Kidney epithelial cell (primary cell): Measurements from ENCODE around the gene GTF2A1L. TPM values are rescaled to one million over a fixed set of nuclear protein-coding genes. Genes with fewer than 3 reads are reported as not detected.
"Not testable (repeated sequence)": the region's sequence is repeated elsewhere in the genome, so short reads cannot be mapped to it uniquely, and the experiment has no call there.

Experiments
- DNase-seq: peaks from one replicate; pipeline ENCODE4 v3.0.0-alpha.2; 2010; ENCODE audit warnings: low read depth
- H3K27me3 ChIP-seq: 2 replicates; pipeline ENCODE4 v1.6.0; 2011; ENCODE audit warnings: low read length; ENCODE audit not compliant: control insufficient read depth, insufficient read depth
- H3K36me3 ChIP-seq: 2 replicates; pipeline ENCODE4 v1.5.1; 2011; ENCODE audit warnings: low read length; ENCODE audit not compliant: control insufficient read depth, insufficient read depth
- H3K4me3 ChIP-seq: 2 replicates; pipeline ENCODE4 v1.5.1; 2011; ENCODE audit warnings: low read depth, mild to moderate bottlenecking, control low read depth, low read length
- total RNA-seq: library from RNA; depleted of rRNA; stranded (reverse); fragments of >200 nt; gene quantifications from 2 replicates; pipeline ENCODE4 v1.2.3, GENCODE V29; 2015
- TF ChIP-seq, protein P1 (sequence below): IDR thresholded peaks from 2 replicates; pipeline ENCODE4 v1.5.1; 2011; ENCODE audit warnings: mild to moderate bottlenecking, moderate library complexity, low read length, control low read depth, inconsistent platforms; ENCODE audit not compliant: insufficient read depth, poor library complexity, severe bottlenecking

GTF2A1L gene
- total RNA-seq, 1 donor from 2014 or later: 0.67 TPM

DNA sequence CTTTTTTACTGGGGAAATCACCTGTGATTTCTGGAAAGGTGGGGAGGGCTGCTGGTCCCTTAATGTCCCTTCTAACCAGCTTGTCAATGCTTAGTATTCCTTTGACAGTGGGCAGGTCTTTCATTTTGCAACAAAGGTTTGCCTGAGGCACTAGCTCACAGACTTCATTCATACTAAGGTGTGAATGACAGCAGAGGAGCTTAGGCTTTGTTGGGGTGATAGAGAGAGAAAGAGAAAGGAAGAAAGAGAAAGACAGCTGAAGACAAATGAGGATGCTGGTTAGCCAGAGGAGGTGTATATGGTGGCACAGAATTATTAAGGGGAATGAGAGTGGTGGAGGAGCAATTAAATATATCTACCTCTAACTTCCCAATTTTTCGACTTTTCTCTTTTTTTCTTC, 28.9 kb upstream of the GTF2A1L start:
- DNase-seq: no peak
- Histone ChIP-seq H3K36me3 (no peaks in the 10 kb centered on the region), H3K4me3 (no peak overlapping the region), H3K27me3 (no peaks in the 10 kb centered on the region)
- TF ChIP-seq, protein P1, sequence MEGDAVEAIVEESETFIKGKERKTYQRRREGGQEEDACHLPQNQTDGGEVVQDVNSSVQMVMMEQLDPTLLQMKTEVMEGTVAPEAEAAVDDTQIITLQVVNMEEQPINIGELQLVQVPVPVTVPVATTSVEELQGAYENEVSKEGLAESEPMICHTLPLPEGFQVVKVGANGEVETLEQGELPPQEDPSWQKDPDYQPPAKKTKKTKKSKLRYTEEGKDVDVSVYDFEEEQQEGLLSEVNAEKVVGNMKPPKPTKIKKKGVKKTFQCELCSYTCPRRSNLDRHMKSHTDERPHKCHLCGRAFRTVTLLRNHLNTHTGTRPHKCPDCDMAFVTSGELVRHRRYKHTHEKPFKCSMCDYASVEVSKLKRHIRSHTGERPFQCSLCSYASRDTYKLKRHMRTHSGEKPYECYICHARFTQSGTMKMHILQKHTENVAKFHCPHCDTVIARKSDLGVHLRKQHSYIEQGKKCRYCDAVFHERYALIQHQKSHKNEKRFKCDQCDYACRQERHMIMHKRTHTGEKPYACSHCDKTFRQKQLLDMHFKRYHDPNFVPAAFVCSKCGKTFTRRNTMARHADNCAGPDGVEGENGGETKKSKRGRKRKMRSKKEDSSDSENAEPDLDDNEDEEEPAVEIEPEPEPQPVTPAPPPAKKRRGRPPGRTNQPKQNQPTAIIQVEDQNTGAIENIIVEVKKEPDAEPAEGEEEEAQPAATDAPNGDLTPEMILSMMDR: no peak

DNA sequence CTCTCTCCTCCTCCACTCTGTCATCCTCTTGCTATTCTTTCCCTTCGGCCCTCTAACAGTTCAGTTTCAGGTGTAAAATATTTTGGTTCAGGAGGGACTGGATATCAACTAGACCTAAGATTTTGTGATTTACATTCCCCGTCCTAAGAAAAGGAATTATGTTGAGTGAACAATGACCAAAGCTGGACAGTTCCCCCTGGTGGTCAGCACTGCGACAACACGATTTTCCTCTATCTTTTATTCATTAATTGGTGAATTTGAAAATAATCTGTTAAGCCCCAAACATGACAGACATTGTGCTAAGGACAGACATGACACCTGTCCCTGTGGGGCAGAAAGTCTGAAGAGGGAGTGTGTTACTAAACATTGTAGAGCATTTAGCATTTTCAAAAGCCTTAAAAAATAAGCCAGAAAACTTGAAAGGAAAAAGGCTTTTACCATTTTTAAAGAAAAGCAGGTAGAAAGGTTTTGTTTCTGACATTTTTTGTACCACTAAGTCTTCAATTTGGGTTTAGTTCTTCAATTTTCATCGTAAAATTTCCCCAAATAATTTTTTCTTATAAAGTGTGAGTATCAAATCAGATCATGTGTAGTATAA, 28.4 kb upstream of the GTF2A1L start:
- Histone ChIP-seq H3K4me3 (no peak overlapping the region), H3K36me3 (no peaks in the 10 kb centered on the region), H3K27me3 (no peaks in the 10 kb centered on the region)
- TF ChIP-seq, protein P1: peak; percentile 76
- no peak for DNase-seq

DNA sequence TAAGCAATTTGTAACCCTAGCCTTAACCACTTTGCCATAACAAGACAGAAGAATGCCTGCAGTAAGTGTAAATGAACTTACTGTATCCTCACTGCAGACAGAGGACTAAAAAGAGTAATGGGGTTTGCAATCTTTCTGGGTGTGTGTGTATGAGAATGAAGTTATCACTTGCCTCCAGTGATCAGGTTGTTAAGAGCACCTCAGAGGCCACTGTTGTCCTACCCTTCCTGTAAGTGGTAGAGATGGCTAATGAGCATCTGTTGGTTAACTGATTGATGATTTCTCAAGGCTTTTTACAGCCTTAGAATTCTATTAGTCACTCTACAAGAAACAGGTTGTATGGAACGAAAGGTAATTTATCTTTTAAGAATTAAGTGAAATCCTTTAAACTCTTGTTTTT, 27.6 kb upstream of the GTF2A1L start:
- no peak for DNase-seq

DNA sequence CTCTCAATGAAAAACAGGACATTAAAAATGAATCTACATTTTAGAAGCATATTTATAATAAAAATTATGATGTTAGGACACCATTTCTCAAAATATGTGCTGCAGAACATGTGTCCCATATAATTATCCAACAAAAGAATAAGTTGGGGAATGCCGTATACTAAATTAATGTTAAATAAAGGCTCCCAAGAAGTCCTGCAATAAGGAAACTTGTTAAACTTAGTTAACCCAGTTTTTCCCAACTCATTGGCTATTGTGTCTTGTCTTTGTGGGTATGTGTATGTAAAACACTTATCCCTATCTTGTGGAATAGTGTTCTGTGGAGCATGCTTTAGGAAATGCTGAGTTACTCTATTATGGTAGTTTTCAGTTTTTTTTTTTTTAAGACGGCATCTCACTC, 25.6 kb upstream of the GTF2A1L start:
- TF ChIP-seq, protein P1: no peak
- Histone ChIP-seq H3K4me3 (no peak overlapping the region), H3K27me3 (no peaks in the 10 kb centered on the region), H3K36me3 (no peaks in the 10 kb centered on the region)
- DNase-seq: no peak

More for the DNA sequence above, 27.6 kb upstream of the GTF2A1L start:
- no peak overlapping the region for H3K4me3 ChIP-seq
- TF ChIP-seq, protein P1: no peak
- no peaks in the 10 kb centered on the region for H3K27me3 ChIP-seq
- H3K36me3 ChIP-seq: no peaks in the 10 kb centered on the region

DNA sequence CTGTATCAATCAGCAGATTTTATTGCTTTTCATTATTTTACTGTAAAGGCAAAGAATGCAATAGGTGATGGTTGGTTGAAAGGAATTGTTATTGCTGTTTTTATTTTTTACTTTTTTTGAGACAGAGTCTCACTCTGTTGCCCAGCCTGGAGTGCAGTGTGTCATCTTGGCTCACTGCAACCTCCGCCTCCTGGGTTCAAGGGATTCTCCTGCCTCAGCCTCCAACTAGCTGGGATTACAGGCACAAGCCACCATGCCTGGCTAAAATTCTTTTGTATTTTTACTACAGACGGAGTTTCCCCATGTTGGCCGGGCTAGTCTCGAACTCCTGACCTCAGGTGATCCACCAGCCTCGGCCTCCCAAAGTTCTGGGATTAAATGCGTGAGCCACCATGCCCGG, 20.9 kb upstream of the GTF2A1L start:
- H3K27me3 ChIP-seq, DNase-seq, H3K4me3 ChIP-seq, H3K36me3 ChIP-seq: not testable (repeated sequence)

DNA sequence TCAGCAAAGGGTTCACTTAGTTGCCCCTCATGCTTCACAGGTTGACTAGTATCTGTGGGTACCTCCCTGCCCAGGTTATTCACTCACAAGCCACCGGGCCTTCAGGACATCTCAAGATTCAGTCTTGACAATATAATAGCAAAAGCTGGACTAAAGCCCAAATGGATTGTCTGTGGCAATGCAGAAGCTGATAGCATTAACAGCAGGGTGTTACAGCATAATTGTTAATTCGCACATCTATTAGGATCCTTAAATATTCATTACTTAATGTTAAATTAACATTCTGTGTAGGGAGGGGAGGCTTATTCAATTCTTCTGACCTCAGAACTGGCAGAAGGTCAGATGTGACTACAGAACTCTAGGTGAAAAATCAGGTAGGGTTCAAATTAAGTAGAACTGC, 20.2 kb upstream of the GTF2A1L start:
- no peaks in the 10 kb centered on the region for H3K36me3 ChIP-seq
- TF ChIP-seq, protein P1: no peak
- H3K27me3 ChIP-seq: no peaks in the 10 kb centered on the region

More for the DNA sequence above, 20.2 kb upstream of the GTF2A1L start:
- H3K4me3 ChIP-seq: no peak overlapping the region
- no peak for DNase-seq
